ENCODE measurements around the gene MBNL1. TPM values are rescaled to one million over a fixed set of nuclear protein-coding genes. Genes with fewer than 3 reads are reported as not detected.

The MBNL1 gene
- total and polyA plus RNA-seq, 2 of the 13 experiments (the other 11 are each of a cell fraction or from before 2014, with no cell fraction given) = 27.1 to 55.4 TPM

- no peak for DNase-seq (ENCODE audit: low spot score)
- no peak for ATAC-seq
- H2AFZ ChIP-seq (ENCODE audit: low read length) = no peak overlapping the region
- H3K9ac ChIP-seq (ENCODE audit: insufficient read depth, low read depth, low read length) = no peak overlapping the region
- H4K20me1 ChIP-seq (ENCODE audit: insufficient read depth, low read length) = no peaks in the 10 kb centered on the region
- H3K9me3 ChIP-seq (ENCODE audit: low read length) = no peaks in the 10 kb centered on the region
- no peak overlapping the region for H3K27ac ChIP-seq (ENCODE audit: extremely low read length, insufficient read depth, low read length)
- FAIRE-seq = no peak
- H3K4me2 ChIP-seq (ENCODE audit: low read depth, low read length) = no peak overlapping the region
- no peak overlapping the region for H3K4me3 ChIP-seq (replicated peaks in 1 of 3; ENCODE audit: insufficient read depth in 1 of 3, low read depth in 2 of 3, low read length in 3 of 3)
- intact Hi-C loops (cut with micrococcal nuclease; ENCODE audit: unreplicated experiment) (no loop called here), in situ Hi-C loops (cut with HindIII; ENCODE audit: extremely low pct_ligation_motif_present, low pct_unique_long_range_greater_than_20kb) (no loop called here)
- ChIA-PET POLR2A (no interaction called here), CTCF (ENCODE audit: low intra/inter-chr PET ratio, low total read pairs) (no interaction called here)
- no peaks in the 10 kb centered on the region for H3K79me2 ChIP-seq (ENCODE audit: insufficient read depth, low read length)
- 76% methylated on average over 5 of the region's 5 CpGs for WGBS (ENCODE audit: low lambda C conversion rate)
- no peaks in the 10 kb centered on the region for H3K27me3 ChIP-seq (ENCODE audit: control insufficient read depth in 1 of 2, insufficient read depth in 2 of 2, low read length in 2 of 2)
- BruUV-seq (replicated peaks) = no TSS peak
- TF ChIP-seq CBX1 (IDR thresholded peaks at IDR 0.05; ENCODE audit: low read depth) (no peak), SOX6 (IDR thresholded peaks at IDR 0.05) (no peak), SOX6 (CRISPR knock-in tag; IDR thresholded peaks at IDR 0.05) (no peak), NBN (conservative IDR thresholded peaks at IDR 0.05) (no peak), ZNF672 (CRISPR knock-in tag; IDR thresholded peaks at IDR 0.05) (no peak), ZNF234 (CRISPR knock-in tag; conservative IDR thresholded peaks at IDR 0.05) (no peak), CENPX (CRISPR knock-in tag; IDR thresholded peaks at IDR 0.05) (no peak), CCDC6 (CRISPR knock-in tag; IDR thresholded peaks at IDR 0.05) (no peak), HDAC6 (IDR thresholded peaks at IDR 0.05; ENCODE audit: low read depth, low read length) (no peak)
- TF ChIP-seq, protein P1, sequence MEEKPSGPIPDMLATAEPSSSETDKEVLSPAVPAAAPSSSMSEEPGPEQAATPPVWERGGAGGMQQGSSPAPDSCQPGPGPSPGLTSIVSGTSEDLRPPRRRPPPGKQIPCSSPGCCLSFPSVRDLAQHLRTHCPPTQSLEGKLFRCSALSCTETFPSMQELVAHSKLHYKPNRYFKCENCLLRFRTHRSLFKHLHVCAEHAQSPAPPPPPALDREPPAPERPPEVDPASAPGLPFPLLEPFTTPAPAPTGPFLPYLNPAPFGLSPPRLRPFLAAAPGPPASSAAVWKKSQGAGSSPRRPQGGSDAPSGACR (CRISPR knock-in tag; IDR thresholded peaks at IDR 0.05) = no peak
- TF ChIP-seq, protein P2, sequence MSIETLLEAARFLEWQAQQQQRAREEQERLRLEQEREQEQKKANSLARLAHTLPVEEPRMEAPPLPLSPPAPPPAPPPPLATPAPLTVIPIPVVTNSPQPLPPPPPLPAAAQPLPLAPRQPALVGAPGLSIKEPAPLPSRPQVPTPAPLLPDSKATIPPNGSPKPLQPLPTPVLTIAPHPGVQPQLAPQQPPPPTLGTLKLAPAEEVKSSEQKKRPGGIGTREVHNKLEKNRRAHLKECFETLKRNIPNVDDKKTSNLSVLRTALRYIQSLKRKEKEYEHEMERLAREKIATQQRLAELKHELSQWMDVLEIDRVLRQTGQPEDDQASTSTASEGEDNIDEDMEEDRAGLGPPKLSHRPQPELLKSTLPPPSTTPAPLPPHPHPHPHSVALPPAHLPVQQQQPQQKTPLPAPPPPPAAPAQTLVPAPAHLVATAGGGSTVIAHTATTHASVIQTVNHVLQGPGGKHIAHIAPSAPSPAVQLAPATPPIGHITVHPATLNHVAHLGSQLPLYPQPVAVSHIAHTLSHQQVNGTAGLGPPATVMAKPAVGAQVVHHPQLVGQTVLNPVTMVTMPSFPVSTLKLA (IDR thresholded peaks at IDR 0.05) = no peak
- TF ChIP-seq, protein P3, sequence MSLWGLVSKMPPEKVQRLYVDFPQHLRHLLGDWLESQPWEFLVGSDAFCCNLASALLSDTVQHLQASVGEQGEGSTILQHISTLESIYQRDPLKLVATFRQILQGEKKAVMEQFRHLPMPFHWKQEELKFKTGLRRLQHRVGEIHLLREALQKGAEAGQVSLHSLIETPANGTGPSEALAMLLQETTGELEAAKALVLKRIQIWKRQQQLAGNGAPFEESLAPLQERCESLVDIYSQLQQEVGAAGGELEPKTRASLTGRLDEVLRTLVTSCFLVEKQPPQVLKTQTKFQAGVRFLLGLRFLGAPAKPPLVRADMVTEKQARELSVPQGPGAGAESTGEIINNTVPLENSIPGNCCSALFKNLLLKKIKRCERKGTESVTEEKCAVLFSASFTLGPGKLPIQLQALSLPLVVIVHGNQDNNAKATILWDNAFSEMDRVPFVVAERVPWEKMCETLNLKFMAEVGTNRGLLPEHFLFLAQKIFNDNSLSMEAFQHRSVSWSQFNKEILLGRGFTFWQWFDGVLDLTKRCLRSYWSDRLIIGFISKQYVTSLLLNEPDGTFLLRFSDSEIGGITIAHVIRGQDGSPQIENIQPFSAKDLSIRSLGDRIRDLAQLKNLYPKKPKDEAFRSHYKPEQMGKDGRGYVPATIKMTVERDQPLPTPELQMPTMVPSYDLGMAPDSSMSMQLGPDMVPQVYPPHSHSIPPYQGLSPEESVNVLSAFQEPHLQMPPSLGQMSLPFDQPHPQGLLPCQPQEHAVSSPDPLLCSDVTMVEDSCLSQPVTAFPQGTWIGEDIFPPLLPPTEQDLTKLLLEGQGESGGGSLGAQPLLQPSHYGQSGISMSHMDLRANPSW (CRISPR knock-in tag; IDR thresholded peaks at IDR 0.05; ENCODE audit: borderline replicate concordance) = no peak
- H3K4me1 ChIP-seq (ENCODE audit: insufficient read depth, low read length) = peaks cover 35% of the 10 kb centered on the region
- H3K36me3 ChIP-seq (replicated peaks in 1 of 2; ENCODE audit: control insufficient read depth in 1 of 2, insufficient read depth in 2 of 2, low read length in 2 of 2) = no peaks in the 10 kb centered on the region
Measured at GRCh38 chr3:152257563-152258035, 11.1 kb upstream of the MBNL1 start.
